HL-60 (cell line): ENCODE results near the gene CD151.

Experiments used
- DNase-seq, 2 experiments: peaks; one replicate each; pipeline ENCODE4 v3.0.0-alpha.2; 2010 to 2020; ENCODE audit warnings: low read depth in 1 of 2, low spot score in 1 of 2
- H3K27ac ChIP-seq: fragments of 250-450 bp; sonication (Bioruptor Pico); replicated peaks from 2 replicates; pipeline ENCODE4 v1.5.1; 2020; ENCODE audit warnings: mild to moderate bottlenecking, moderate library complexity
- H3K27me3 ChIP-seq: fragments of 250-450 bp; sonication (Bioruptor Pico); 2 replicates; pipeline ENCODE4 v1.5.1; 2021; ENCODE audit warnings: mild to moderate bottlenecking, moderate library complexity; ENCODE audit not compliant: insufficient read depth, poor library complexity, severe bottlenecking
- H3K4me3 ChIP-seq: replicated peaks from 2 replicates; pipeline ENCODE4 v1.5.1; 2011; ENCODE audit warnings: mild to moderate bottlenecking, control low read depth, low read length; ENCODE audit not compliant: insufficient read depth
- GABPA ChIP-seq: IDR thresholded peaks from 2 replicates; pipeline ENCODE4 v1.6.1; 2012; ENCODE audit warnings: low read depth
- POLR2AphosphoS5 ChIP-seq: IDR thresholded peaks from 2 replicates; pipeline ENCODE4 v1.6.1; 2012; ENCODE audit warnings: low read depth
- REST ChIP-seq: IDR thresholded peaks from 2 replicates; pipeline ENCODE4 v1.6.1; 2012; ENCODE audit warnings: low read depth; ENCODE audit not compliant: insufficient replicate concordance
- SPI1 ChIP-seq: IDR thresholded peaks from 2 replicates; pipeline ENCODE4 v1.6.1; 2012; ENCODE audit warnings: low read depth, mild to moderate bottlenecking, borderline replicate concordance
- TF ChIP-seq, protein P1 (sequence below): IDR thresholded peaks from one replicate; pipeline ENCODE4 v1.5.1; 2011; ENCODE audit warnings: low read length, control low read depth, inconsistent platforms; ENCODE audit not compliant: insufficient read depth

CD151 gene

GRCh38 chr11:849951-850774 lies 17.4 kb downstream of the CD151 start:
- Histone ChIP-seq H3K27ac (no peak overlapping the region), H3K4me3 (no peak overlapping the region), H3K27me3 (peaks cover 11% of the 10 kb centered on the region)
- DNase-seq = no peak
- TF ChIP-seq REST (no peak), GABPA (no peak), SPI1 (no peak)

- TF ChIP-seq POLR2AphosphoS5 = no peak
- TF ChIP-seq GABPA = no peak
- TF ChIP-seq REST = no peak
- TF ChIP-seq, protein P1, sequence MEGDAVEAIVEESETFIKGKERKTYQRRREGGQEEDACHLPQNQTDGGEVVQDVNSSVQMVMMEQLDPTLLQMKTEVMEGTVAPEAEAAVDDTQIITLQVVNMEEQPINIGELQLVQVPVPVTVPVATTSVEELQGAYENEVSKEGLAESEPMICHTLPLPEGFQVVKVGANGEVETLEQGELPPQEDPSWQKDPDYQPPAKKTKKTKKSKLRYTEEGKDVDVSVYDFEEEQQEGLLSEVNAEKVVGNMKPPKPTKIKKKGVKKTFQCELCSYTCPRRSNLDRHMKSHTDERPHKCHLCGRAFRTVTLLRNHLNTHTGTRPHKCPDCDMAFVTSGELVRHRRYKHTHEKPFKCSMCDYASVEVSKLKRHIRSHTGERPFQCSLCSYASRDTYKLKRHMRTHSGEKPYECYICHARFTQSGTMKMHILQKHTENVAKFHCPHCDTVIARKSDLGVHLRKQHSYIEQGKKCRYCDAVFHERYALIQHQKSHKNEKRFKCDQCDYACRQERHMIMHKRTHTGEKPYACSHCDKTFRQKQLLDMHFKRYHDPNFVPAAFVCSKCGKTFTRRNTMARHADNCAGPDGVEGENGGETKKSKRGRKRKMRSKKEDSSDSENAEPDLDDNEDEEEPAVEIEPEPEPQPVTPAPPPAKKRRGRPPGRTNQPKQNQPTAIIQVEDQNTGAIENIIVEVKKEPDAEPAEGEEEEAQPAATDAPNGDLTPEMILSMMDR = no peak
- TF ChIP-seq SPI1 = no peak
- Histone ChIP-seq H3K27ac (no peak overlapping the region), H3K27me3 (peaks cover 11% of the 10 kb centered on the region), H3K4me3 (no peak overlapping the region)
- DNase-seq = no peak
These were observed 18.3 kb downstream of the CD151 start for GRCh38 chr11:850775-851763.

- DNase-seq = no peak
- no peak for TF ChIP-seq POLR2AphosphoS5
- no peak for TF ChIP-seq SPI1
- no peak for TF ChIP-seq GABPA
- TF ChIP-seq REST = no peak
- TF ChIP-seq, protein P1 = no peak
- Histone ChIP-seq H3K4me3 (no peak overlapping the region), H3K27me3 (peaks cover 11% of the 10 kb centered on the region), H3K27ac (no peak overlapping the region)
These were observed 20.0 kb downstream of the CD151 start for GRCh38 chr11:852762-853161.
